HG03558 (cell line): ENCODE data around the gene RALGDS.

Experiments
- ATAC-seq: cut with Tn5 transposase; IDR thresholded peaks from one replicate; pipeline ENCODE4 v1.9.1; 2021; ENCODE audit warnings: moderate number of reproducible peaks; ENCODE audit not compliant: unreplicated experiment; ENCODE audit errors: extremely low read depth

RALGDS gene

GRCh38 chr9:133151601-133152525, 30.8 kb upstream of the RALGDS start:
- no peak for ATAC-seq

- no peak for ATAC-seq
Measured at GRCh38 chr9:133151041-133151440, 30.0 kb upstream of the RALGDS start.

- ATAC-seq, result peak; percentile 37
Measured at GRCh38 chr9:133149130-133150015, 28.3 kb upstream of the RALGDS start.

GRCh38 chr9:133148199-133149129, 27.4 kb upstream of the RALGDS start:
- peak; percentile 2 for ATAC-seq

- ATAC-seq, result no peak
Measured at GRCh38 chr9:133147412-133148198, 26.6 kb upstream of the RALGDS start.

GRCh38 chr9:133146746-133147411, 25.8 kb upstream of the RALGDS start:
- ATAC-seq, result no peak

GRCh38 chr9:133144904-133145851, 24.1 kb upstream of the RALGDS start:
- ATAC-seq, result no peak

GRCh38 chr9:133144142-133144903, 23.3 kb upstream of the RALGDS start:
- no peak for ATAC-seq

GRCh38 chr9:133143639-133144141, 22.6 kb upstream of the RALGDS start:
- ATAC-seq, result no peak

- no peak for ATAC-seq
Measured at GRCh38 chr9:133142684-133143622, 21.9 kb upstream of the RALGDS start.

GRCh38 chr9:133141833-133142595, 21.0 kb upstream of the RALGDS start:
- no peak for ATAC-seq

GRCh38 chr9:133140606-133141005, 19.6 kb upstream of the RALGDS start:
- ATAC-seq, result no peak

GRCh38 chr9:133140174-133140505, 19.1 kb upstream of the RALGDS start:
- ATAC-seq, result no peak

- no peak for ATAC-seq
Measured at GRCh38 chr9:133139246-133140173, 18.5 kb upstream of the RALGDS start.
